Left forelimb (tissue), 1 donor: ENCODE data around the gene BICDL2.
A peak's percentile ranks its signal among the peaks of the same experiment; 100 is the strongest.
"Not testable (repeated sequence)": the region's sequence is repeated elsewhere in the genome, so short reads cannot be mapped to it uniquely, and the experiment has no call there.

Source experiments
- DNase-seq: peaks from one replicate; pipeline ENCODE4 v3.0.0-alpha.2; 2018; ENCODE audit warnings: low spot score

Gene BICDL2

GRCh38 chr16:3063625-3064386 is 27.1 kb upstream of the BICDL2 start:
- DNase-seq, result no peak

- DNase-seq, result no peak
Measured at GRCh38 chr16:3062553-3062952, 25.8 kb upstream of the BICDL2 start.

- no peak for DNase-seq
Measured at GRCh38 chr16:3060339-3061127, 23.8 kb upstream of the BICDL2 start.

- DNase-seq, result no peak
Measured at GRCh38 chr16:3059723-3060242, 23.0 kb upstream of the BICDL2 start.

GRCh38 chr16:3059041-3059722 is 22.4 kb upstream of the BICDL2 start:
- DNase-seq, result peak; percentile 93

- DNase-seq, result no peak
Measured at GRCh38 chr16:3058139-3059030, 21.6 kb upstream of the BICDL2 start.

GRCh38 chr16:3057181-3058138 is 20.7 kb upstream of the BICDL2 start:
- no peak for DNase-seq

- no peak for DNase-seq
Measured at GRCh38 chr16:3056336-3057180, 19.8 kb upstream of the BICDL2 start.

GRCh38 chr16:3055734-3056115 is 19.0 kb upstream of the BICDL2 start:
- DNase-seq, result not testable (repeated sequence)

GRCh38 chr16:3054965-3055733 is 18.4 kb upstream of the BICDL2 start:
- DNase-seq, result no peak

- not testable (repeated sequence) for DNase-seq
Measured at GRCh38 chr16:3053330-3053710, 16.6 kb upstream of the BICDL2 start.

- DNase-seq, result not testable (repeated sequence)
Measured at GRCh38 chr16:3052571-3053329, 16.0 kb upstream of the BICDL2 start.

- no peak for DNase-seq
Measured at GRCh38 chr16:3051494-3051893, 14.8 kb upstream of the BICDL2 start.

- DNase-seq, result no peak
Measured at GRCh38 chr16:3051009-3051408, 14.3 kb upstream of the BICDL2 start.

- DNase-seq, result no peak
Measured at GRCh38 chr16:3050487-3050886, 13.7 kb upstream of the BICDL2 start.

GRCh38 chr16:3049921-3050481 is 13.3 kb upstream of the BICDL2 start:
- no peak for DNase-seq

- DNase-seq, result no peak
Measured at GRCh38 chr16:3047387-3047720, 10.6 kb upstream of the BICDL2 start.
